ENCODE measurements around the gene PRPF40A.

PRPF40A gene

GRCh38 chr2:152651834-152652233 is 65.4 kb downstream of the PRPF40A start:
- no peak for DNase-seq (ENCODE audit: low spot score)

GRCh38 chr2:152650768-152651371 is 66.4 kb downstream of the PRPF40A start:
- no peak for DNase-seq (ENCODE audit: low spot score)

- no peak for DNase-seq (ENCODE audit: low spot score)
Measured at GRCh38 chr2:152649997-152650396, 67.3 kb downstream of the PRPF40A start.

- DNase-seq (ENCODE audit: low spot score), result no peak
Measured at GRCh38 chr2:152648336-152648735, 68.9 kb downstream of the PRPF40A start.

- DNase-seq (ENCODE audit: low spot score), result no peak
Measured at GRCh38 chr2:152647552-152647951, 69.7 kb downstream of the PRPF40A start.

- DNase-seq (ENCODE audit: low spot score), result no peak
Measured at GRCh38 chr2:152646775-152647174, 70.5 kb downstream of the PRPF40A start.

- no peak for DNase-seq (ENCODE audit: low spot score)
Measured at GRCh38 chr2:152646264-152646663, 71.0 kb downstream of the PRPF40A start.

GRCh38 chr2:152644189-152644873 is 72.9 kb downstream of the PRPF40A start:
- DNase-seq (ENCODE audit: low spot score), result no peak

- DNase-seq (ENCODE audit: low spot score), result no peak
Measured at GRCh38 chr2:152638590-152638989, 78.7 kb downstream of the PRPF40A start.

- no peak for DNase-seq (ENCODE audit: low spot score)
Measured at GRCh38 chr2:152638056-152638455, 79.2 kb downstream of the PRPF40A start.

- no peak for DNase-seq (ENCODE audit: low spot score)
Measured at GRCh38 chr2:152637251-152637650, 80.0 kb downstream of the PRPF40A start.

GRCh38 chr2:152635635-152636298 is 81.5 kb downstream of the PRPF40A start:
- DNase-seq (ENCODE audit: low spot score), result peak; percentile 73

GRCh38 chr2:152632736-152633135 is 84.5 kb downstream of the PRPF40A start:
- DNase-seq (ENCODE audit: low spot score), result no peak

GRCh38 chr2:152630466-152630865 is 86.8 kb downstream of the PRPF40A start:
- DNase-seq (ENCODE audit: low spot score), result no peak

GRCh38 chr2:152629202-152629601 is 88.1 kb downstream of the PRPF40A start:
- no peak for DNase-seq (ENCODE audit: low spot score)

- DNase-seq (ENCODE audit: low spot score), result peak; percentile 14
Measured at GRCh38 chr2:152627351-152627957, 89.8 kb downstream of the PRPF40A start.

GRCh38 chr2:152626911-152627339 is 90.3 kb downstream of the PRPF40A start:
- no peak for DNase-seq (ENCODE audit: low spot score)

- DNase-seq (ENCODE audit: low spot score), result no peak
Measured at GRCh38 chr2:152624805-152625204, 92.5 kb downstream of the PRPF40A start.

- DNase-seq (ENCODE audit: low spot score), result no peak
Measured at GRCh38 chr2:152623775-152624174, 93.5 kb downstream of the PRPF40A start.

- DNase-seq (ENCODE audit: low spot score), result no peak
Measured at GRCh38 chr2:152623076-152623740, 94.1 kb downstream of the PRPF40A start.

GRCh38 chr2:152622219-152622618 is 95.0 kb downstream of the PRPF40A start:
- DNase-seq (ENCODE audit: low spot score), result no peak

- no peak for DNase-seq (ENCODE audit: low spot score)
Measured at GRCh38 chr2:152620985-152621384, 96.3 kb downstream of the PRPF40A start.

All from activated CD4-positive, alpha-beta T cell treated with anti-CD3 and anti-CD28 coated beads, Interleukin-2, Interleukin-4, amounts not matched to agents 100 ng/mL and 50 ng/mL, durations not matched to agents 16 hours and 8 hours (primary cell).